PC-3 (cell line): ENCODE measurements around the gene PRKACB. TPM values are rescaled to one million over a fixed set of nuclear protein-coding genes. Genes with fewer than 3 reads are reported as not detected.

Experiments used
- ATAC-seq: fragments of 200-7000 bp; cut with Tn5 transposase; 2 replicates; pipeline ENCODE4 v1.9.1; 2020; ENCODE audit warnings: mild to moderate bottlenecking, moderate library complexity
- BruUV-seq: library from RNA; stranded (reverse); fragments of 400-500 nt; replicated peaks from 2 replicates; lab custom pipeline; 2021; lab: Mats Ljungman, UMichigan
- CTCF ChIA-PET: fragments of 300-600 bp; sonication (Branson Sonifier 250); formaldehyde crosslinking; loops from one replicate; lab custom pipeline; 2022; ENCODE audit warnings: antibody characterized with exemption; lab: Charles Lee
- POLR2A ChIA-PET: fragments of 300-600 bp; sonication (Branson Sonifier 250); formaldehyde crosslinking; loops from one replicate; lab custom pipeline; 2022; ENCODE audit warnings: antibody characterized with exemption; ENCODE audit not compliant: unreplicated experiment; lab: Charles Lee
- DNase-seq: peaks from one replicate; pipeline ENCODE4 v3.0.0-alpha.2; 2015
- H2AFZ ChIP-seq: fragments of 300-600 bp; sonication (generic); 2 replicates; pipeline ENCODE4 v1.6.0; 2016; ENCODE audit warnings: antibody characterized with exemption, low read length
- H3F3A ChIP-seq: fragments of 300-600 bp; sonication (generic); one replicate; pipeline ENCODE4 v1.6.0; 2017; ENCODE audit warnings: antibody characterized with exemption, low read length, control low read depth, mild to moderate bottlenecking; ENCODE audit not compliant: unreplicated experiment
- H3K27ac ChIP-seq: fragments of 300-600 bp; sonication (generic); 2 replicates; pipeline ENCODE4 v1.5.1; 2016; ENCODE audit warnings: mild to moderate bottlenecking, low read length
- H3K27me3 ChIP-seq: fragments of 300-600 bp; sonication (generic); 2 replicates; pipeline ENCODE4 v1.6.1; 2016; ENCODE audit warnings: low read length, mixed read lengths
- H3K36me3 ChIP-seq: fragments of 300-600 bp; sonication (generic); 2 replicates; pipeline ENCODE4 v1.6.1; 2016; ENCODE audit warnings: low read depth, mixed run types, low read length, mixed read lengths
- H3K4me1 ChIP-seq: fragments of 300-600 bp; sonication (generic); 2 replicates; pipeline ENCODE4 v1.5.1; 2016; ENCODE audit warnings: low read length; ENCODE audit not compliant: insufficient read depth
- H3K4me2 ChIP-seq: fragments of 300-600 bp; sonication (generic); 2 replicates; pipeline ENCODE4 v1.6.0; 2016; ENCODE audit warnings: low read length
- H3K4me3 ChIP-seq: fragments of 300-600 bp; sonication (generic); 2 replicates; pipeline ENCODE4 v1.5.1; 2016; ENCODE audit warnings: mild to moderate bottlenecking, low read length, mixed read lengths
- H3K79me2 ChIP-seq: fragments of 300-600 bp; sonication (generic); 2 replicates; pipeline ENCODE4 v1.6.1; 2017; ENCODE audit warnings: low read length, mixed read lengths
- H3K9ac ChIP-seq: fragments of 300-600 bp; sonication (generic); 2 replicates; pipeline ENCODE4 v1.6.0; 2016; ENCODE audit warnings: mild to moderate bottlenecking, low read length
- H3K9me2 ChIP-seq: fragments of 300-600 bp; sonication (generic); replicated peaks from 2 replicates; pipeline ENCODE4 v1.6.1; 2016; ENCODE audit warnings: mixed run types, low read length, mixed read lengths
- H3K9me3 ChIP-seq: fragments of 300-600 bp; sonication (generic); 2 replicates; pipeline ENCODE4 v1.6.1; 2016; ENCODE audit warnings: low read length, mixed read lengths
- H4K20me1 ChIP-seq: fragments of 300-600 bp; sonication (generic); 2 replicates; pipeline ENCODE4 v1.6.1; 2016; ENCODE audit warnings: low read length, mixed read lengths
- EZH2 ChIP-seq: fragments of 300-600 bp; sonication (generic); IDR thresholded peaks from one replicate; pipeline ENCODE4 v1.6.1; 2017; ENCODE audit warnings: antibody characterized with exemption, mild to moderate bottlenecking, low read length; ENCODE audit not compliant: unreplicated experiment
- EZH2phosphoT487 ChIP-seq: fragments of 300-600 bp; sonication (generic); IDR thresholded peaks from 2 replicates; pipeline ENCODE4 v1.6.1; 2018; ENCODE audit warnings: mild to moderate bottlenecking, antibody characterized with exemption, low read length, borderline replicate concordance
- intact Hi-C: fragments of 100-400 bp; cut with micrococcal nuclease; formaldehyde crosslinking; loops from 2 replicates; pipeline ENCODE4 v1.9.0; 2023
- total RNA-seq: library from RNA; depleted of rRNA; stranded (reverse); fragments of >200 nt; gene quantifications from 2 replicates; pipeline ENCODE4 v1.2.3, GENCODE V29; 2014
- TF ChIP-seq, protein P1 (sequence below): fragments of 300-600 bp; sonication (generic); conservative IDR thresholded peaks from 2 replicates; pipeline ENCODE4 v1.5.1; 2017; ENCODE audit warnings: antibody characterized with exemption, low read depth, mild to moderate bottlenecking, low read length

The PRKACB gene
- total RNA-seq, 1 experiment from 2014 or later, result 7.8 TPM

DNA sequence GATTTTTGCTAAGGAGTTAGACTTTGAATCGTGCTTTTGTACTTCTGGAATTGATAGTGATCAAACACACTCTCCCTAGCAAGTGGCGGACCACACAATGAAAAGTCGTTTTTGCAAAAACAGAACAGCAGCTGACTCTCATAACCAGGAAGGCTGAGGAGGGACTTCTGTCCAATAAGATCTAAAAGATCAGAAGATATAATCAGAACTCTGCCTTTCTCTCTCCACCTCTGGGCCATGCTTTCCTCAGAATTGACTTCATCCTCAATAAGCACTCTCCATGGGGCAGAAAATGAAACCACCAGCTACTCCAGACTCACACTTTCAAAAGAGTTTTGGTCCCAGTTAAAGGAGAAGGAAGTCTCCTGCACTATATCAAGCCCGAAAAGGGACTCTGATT lies 102.1 kb downstream of the PRKACB start:
- Histone ChIP-seq H3K4me1 (peaks cover 34% of the 10 kb centered on the region), H3K4me3 (no peak overlapping the region), H3K4me2 (0 out of 2 replicates have a peak overlapping the region, but pooled peaks have one; percentile 14), H3K9me2 (no peaks in the 10 kb centered on the region), H3K27me3 (no peaks in the 10 kb centered on the region), H3K9ac (peak overlapping the region; percentile 93), H3K36me3 (no peaks in the 10 kb centered on the region), H2AFZ (peak overlapping the region; percentile 39; the same call in 1 of the 2 replicates), H4K20me1 (no peaks in the 10 kb centered on the region), H3F3A (no peaks in the 10 kb centered on the region), H3K79me2 (no peaks in the 10 kb centered on the region), H3K27ac (peak overlapping the region; percentile 98), H3K9me3 (no peaks in the 10 kb centered on the region)
- no peak for DNase-seq
- no TSS peak for BruUV-seq
- CTCF ChIA-PET, result no interaction called here
- intact Hi-C loops, result loop anchor here (2.0 to 5.0 kb wide), 2 partner anchors 53 to 74 kb away; no protein-coding TSS in a partner anchor
- no peak for ATAC-seq
- TF ChIP-seq, protein P1, sequence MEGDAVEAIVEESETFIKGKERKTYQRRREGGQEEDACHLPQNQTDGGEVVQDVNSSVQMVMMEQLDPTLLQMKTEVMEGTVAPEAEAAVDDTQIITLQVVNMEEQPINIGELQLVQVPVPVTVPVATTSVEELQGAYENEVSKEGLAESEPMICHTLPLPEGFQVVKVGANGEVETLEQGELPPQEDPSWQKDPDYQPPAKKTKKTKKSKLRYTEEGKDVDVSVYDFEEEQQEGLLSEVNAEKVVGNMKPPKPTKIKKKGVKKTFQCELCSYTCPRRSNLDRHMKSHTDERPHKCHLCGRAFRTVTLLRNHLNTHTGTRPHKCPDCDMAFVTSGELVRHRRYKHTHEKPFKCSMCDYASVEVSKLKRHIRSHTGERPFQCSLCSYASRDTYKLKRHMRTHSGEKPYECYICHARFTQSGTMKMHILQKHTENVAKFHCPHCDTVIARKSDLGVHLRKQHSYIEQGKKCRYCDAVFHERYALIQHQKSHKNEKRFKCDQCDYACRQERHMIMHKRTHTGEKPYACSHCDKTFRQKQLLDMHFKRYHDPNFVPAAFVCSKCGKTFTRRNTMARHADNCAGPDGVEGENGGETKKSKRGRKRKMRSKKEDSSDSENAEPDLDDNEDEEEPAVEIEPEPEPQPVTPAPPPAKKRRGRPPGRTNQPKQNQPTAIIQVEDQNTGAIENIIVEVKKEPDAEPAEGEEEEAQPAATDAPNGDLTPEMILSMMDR, result no peak
- TF ChIP-seq EZH2phosphoT487, result no peak
- no peak for TF ChIP-seq EZH2
- POLR2A ChIA-PET, result no interaction called here

DNA sequence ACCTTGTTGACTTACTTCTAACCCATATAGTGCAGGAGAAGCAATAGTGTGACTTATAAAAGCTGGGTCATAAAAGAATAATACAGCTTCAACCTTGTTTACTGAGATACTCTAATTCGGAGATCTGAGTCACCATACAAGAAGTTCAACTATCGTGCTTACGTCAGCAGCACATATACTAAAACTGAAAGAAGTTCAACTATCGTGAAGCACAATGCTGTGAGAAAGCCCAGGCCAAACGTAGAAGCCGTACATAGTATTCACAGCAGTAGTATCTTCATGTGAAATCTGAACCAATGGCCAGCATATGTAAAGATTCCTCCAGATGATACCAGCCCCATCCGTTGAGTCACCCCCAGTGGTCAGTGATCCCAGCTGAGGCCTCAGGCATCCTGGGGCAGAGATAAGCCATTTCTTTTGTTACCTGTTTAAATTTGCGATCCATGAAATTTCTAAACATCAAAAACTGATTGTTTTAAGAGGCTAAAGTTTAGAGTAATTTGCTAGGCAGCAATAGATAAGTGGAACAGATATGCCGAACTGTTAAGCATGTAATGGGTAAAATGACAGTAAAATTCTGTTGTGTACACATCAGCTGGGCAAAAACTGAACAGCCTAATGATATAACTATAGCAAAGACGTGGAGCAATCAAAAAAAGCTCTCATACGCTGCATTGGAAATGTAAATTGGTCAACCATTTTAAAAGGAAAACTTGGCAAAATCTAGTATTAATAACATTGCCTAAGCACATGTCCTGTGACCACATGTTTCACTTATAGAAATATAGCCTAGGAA lies 103.6 kb downstream of the PRKACB start:
- no peaks in the 10 kb centered on the region for H3K9me3 ChIP-seq
- no peaks in the 10 kb centered on the region for H3K27me3 ChIP-seq
- H3K4me2 ChIP-seq, result peak overlapping the region; percentile 75
- TF ChIP-seq EZH2, result no peak
- TF ChIP-seq EZH2phosphoT487, result no peak
- TF ChIP-seq, protein P1, result no peak
- H3K27ac ChIP-seq, result peak overlapping the region; percentile 98
- H3K9me2 ChIP-seq, result no peaks in the 10 kb centered on the region
- intact Hi-C loops, result loop anchor here (1.0 to 5.0 kb wide), 5 partner anchors 51 to 186 kb away; no protein-coding TSS in a partner anchor
- ATAC-seq (peak; percentile 95), DNase-seq (peak; percentile 98)
- H3K4me3 ChIP-seq, result peak overlapping the region; percentile 51
- ChIA-PET POLR2A (interaction anchor here (0.6 kb wide), 1 partner anchor 52 kb away, joined by 5 read pairs; no protein-coding TSS in a partner anchor), CTCF (no interaction called here)
- no peaks in the 10 kb centered on the region for H3K36me3 ChIP-seq
- no peaks in the 10 kb centered on the region for H4K20me1 ChIP-seq
- H3K9ac ChIP-seq, result peak overlapping the region; percentile 94
- H3K79me2 ChIP-seq, result no peaks in the 10 kb centered on the region
- BruUV-seq, result TSS peak; percentile 98
- H3F3A ChIP-seq, result no peaks in the 10 kb centered on the region
- peaks cover 35% of the 10 kb centered on the region for H3K4me1 ChIP-seq
- peak overlapping the region; percentile 22; the same call in 1 of the 2 replicates for H2AFZ ChIP-seq

DNA sequence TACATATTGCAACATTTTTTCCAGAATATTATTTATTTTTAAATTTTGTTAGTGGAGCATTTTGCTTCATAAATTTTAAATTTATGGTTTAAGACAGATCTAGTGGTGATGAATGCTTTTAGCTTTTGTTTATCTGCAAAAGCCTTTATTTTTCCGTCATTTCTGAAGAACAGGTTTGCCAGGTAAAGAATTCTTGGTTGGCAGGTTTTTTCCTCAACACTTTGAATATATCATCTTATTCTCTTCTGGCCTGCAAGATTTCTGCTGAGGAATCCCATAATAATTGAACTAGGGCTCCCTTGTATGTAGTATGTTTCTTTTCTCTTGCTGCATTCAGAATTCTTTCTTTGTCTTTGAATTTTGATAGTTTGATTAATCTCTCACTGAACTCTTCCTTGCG lies 106.6 kb downstream of the PRKACB start:
- H3K27ac ChIP-seq, result no peak overlapping the region
- H3K36me3 ChIP-seq, result no peaks in the 10 kb centered on the region
- no peaks in the 10 kb centered on the region for H3K79me2 ChIP-seq
- H3K9ac ChIP-seq, result no peak overlapping the region
- no TSS peak for BruUV-seq
- CTCF ChIA-PET, result no interaction called here
- intact Hi-C loops, result no loop called here
- no peak overlapping the region for H3K4me3 ChIP-seq
- peaks cover 62% of the 10 kb centered on the region for H3K4me1 ChIP-seq
- H3K9me3 ChIP-seq, result no peaks in the 10 kb centered on the region
- H3K27me3 ChIP-seq, result no peaks in the 10 kb centered on the region
- no peak for DNase-seq
- no peaks in the 10 kb centered on the region for H4K20me1 ChIP-seq
- POLR2A ChIA-PET, result no interaction called here
- H3K4me2 ChIP-seq, result no peak overlapping the region
- H2AFZ ChIP-seq, result no peak overlapping the region
- ATAC-seq, result no peak
- H3K9me2 ChIP-seq, result no peaks in the 10 kb centered on the region
- TF ChIP-seq EZH2phosphoT487 (no peak), EZH2 (no peak)
- TF ChIP-seq, protein P1, result no peak
- no peaks in the 10 kb centered on the region for H3F3A ChIP-seq
